NAMALWA (cell line): Measurements from ENCODE around the gene HAUS5.
"Not testable (repeated sequence)": the region's sequence is repeated elsewhere in the genome, so short reads cannot be mapped to it uniquely, and the experiment has no call there.

Experiments used
- DNase-seq: peaks from one replicate; pipeline ENCODE4 v3.0.0-alpha.2; 2015; ENCODE audit warnings: low spot score

The HAUS5 gene

GRCh38 chr19:35643255-35644205 is 31.0 kb downstream of the HAUS5 start:
- DNase-seq, result peak; percentile 89

DNA sequence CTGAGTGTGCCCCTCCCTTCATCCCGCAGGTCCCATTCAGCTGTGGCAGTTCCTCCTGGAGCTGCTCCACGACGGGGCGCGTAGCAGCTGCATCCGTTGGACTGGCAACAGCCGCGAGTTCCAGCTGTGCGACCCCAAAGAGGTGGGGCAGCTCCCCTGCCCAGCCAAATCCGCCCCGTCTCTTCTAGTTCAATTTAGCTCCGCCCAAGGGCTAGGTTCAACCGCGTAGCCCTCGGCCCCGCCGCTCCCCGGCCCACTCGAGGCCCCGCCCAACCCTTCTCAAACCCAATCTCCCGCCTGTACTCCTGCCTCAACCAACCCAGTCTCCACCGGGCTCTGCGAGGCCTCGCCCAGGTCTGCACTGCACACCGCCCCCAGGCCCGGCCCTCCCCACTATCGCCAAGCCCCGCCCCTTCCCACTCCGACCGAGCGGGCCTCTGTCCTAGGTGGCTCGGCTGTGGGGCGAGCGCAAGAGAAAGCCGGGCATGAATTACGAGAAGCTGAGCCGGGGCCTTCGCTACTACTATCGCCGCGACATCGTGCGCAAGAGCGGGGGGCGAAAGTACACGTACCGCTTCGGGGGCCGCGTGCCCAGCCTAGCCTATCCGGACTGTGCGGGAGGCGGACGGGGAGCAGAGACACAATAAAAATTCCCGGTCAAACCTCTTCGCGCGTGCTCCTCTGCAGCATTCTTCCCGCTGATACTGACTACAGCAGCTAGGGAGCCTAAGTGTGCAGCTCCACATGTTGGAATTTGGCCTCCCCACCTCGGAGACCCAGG is 31.9 kb downstream of the HAUS5 start:
- peak; percentile 97 for DNase-seq

- peak; percentile 67 for DNase-seq
These were observed 32.6 kb downstream of the HAUS5 start for GRCh38 chr19:35644987-35645679.

DNA sequence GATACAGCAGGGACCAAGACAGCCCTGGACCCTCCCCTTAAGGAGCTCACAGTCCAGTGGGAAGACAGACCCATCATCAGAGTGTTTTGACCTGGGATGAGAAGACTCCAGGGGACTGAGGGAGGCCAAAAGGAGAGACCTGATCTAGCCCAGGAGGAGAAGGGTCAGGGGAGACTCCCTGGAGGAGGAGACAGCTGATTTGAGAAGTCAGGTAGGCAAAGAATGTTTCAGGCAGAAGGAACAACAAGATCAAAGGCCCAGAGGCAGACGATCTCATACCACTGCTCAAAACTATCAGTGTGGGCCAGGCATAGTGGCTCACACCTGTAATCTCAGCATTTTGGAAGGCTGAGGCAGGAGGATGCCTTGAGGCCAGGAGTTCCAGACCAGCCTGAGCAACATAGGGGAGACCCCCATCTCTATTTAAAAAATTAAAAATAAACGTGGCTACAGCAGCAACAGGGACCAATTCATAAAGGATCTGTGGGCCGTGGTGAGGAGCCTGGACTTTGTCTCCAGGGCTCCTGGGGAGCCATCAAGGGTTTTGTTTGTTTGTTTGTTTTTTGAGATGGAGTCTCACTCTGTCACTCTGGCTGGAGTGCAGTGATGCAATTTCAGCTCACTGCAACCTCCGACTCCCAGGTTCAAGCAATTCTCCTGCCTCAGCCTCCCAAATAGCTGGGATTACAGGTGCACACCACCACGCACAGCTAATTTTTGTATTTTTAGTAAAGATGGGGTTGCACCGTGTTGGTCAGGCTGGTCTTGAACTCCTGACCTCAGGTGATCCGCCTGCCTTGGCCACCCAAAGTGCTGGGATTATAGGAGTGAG is 33.4 kb downstream of the HAUS5 start:
- no peak for DNase-seq

DNA sequence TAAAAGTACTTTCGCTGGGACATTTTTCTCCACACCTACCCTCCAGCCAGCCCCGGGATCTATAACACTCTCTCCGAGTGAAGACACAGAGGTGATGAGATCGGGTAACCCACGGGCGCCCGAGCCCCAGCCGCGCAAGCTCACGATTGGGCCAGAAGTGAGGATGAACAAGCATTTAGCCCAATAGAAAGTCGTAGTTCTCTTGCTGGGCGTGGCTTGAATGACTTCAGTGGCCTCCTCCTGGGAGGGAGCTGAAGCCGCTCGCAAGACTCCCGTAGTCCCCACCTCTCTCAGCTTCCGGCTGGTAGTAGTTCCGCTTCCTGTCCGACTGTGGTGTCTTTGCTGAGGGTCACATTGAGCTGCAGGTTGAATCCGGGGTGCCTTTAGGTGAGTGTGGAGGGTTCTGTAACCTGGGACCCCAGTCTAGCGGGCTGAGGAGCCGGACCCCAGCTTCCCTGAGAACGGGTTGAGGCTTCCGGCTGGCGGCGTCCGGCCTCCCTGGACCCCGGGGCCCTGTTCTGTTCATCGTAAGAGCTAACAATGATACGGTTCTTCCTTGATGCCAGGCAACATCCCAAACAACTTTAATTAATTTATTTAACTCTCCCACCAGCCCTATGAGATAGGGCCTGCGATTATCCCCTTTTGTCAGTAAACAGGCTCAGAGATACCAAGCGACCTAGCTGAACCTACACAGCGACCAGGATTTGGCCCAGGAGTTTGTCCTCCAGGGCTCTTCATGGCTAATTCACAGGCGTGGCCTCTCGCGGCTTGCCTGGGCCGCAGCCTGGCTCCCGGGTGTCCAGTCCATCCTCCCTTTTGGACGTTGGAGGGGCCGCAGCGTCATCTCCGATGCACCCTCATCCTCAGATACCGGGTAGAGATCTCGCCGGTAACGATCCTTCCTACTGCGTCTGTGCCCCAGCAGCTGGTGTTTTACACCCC is 35.8 kb downstream of the HAUS5 start, which contains the start of gene COX6B1:
Gene COX6B1 (plus strand): TSS at position 307 of the 945 bp plus-strand sequence. CDS start 2,921 bp downstream, outside the sequence.
- DNase-seq, result peak; percentile 99

GRCh38 chr19:35650581-35650980 is 38.0 kb downstream of the HAUS5 start:
- DNase-seq, result no peak

DNA sequence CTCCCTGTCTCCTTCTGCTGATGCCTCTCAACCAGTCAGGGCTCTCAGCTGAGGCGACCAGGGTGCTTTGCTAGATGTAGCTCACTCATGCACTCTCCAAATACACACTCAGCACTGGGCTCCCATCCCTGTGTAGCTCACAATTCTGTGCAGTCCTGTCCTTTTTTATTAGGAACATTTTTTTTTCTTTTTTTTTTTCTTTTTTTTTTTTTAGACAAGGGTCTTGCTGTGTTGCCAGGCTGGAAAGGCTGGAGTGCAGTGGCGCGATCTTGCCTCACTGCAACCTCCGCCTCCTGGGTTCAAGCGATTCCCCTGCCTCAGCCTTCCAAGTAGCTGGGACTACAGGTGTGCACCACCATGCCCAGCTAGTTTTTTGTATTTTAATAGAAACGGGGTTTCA is 42.3 kb downstream of the HAUS5 start:
- DNase-seq, result not testable (repeated sequence)

GRCh38 chr19:35655600-35655999 is 43.1 kb downstream of the HAUS5 start:
- DNase-seq, result no peak

DNA sequence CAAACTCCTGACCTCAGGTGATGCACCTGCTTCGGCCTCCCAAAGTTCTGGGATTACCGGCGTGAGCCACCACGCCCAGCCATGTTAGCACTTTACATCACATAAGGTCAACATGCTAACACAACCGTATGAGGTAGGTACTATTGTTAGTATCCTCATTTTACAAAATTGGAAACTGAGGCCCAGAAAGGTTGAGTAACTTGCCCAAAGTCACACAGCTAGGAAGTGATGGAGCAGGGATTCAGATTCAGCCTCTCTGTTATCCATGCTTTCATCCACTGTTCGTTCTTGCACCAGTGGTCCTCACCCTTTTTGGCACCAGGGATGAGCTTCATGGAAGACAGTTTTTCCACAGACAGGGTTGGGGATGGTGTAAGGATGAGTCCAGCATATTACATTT is 44.2 kb downstream of the HAUS5 start:
- DNase-seq, result no peak

GRCh38 chr19:35657904-35658700 is 45.6 kb downstream of the HAUS5 start:
- DNase-seq, result no peak

GRCh38 chr19:35661995-35662340 is 49.4 kb downstream of the HAUS5 start:
- no peak for DNase-seq

- no peak for DNase-seq
These were observed 51.4 kb downstream of the HAUS5 start for GRCh38 chr19:35663981-35664380.

- no peak for DNase-seq
These were observed 52.6 kb downstream of the HAUS5 start for GRCh38 chr19:35665157-35665556.

DNA sequence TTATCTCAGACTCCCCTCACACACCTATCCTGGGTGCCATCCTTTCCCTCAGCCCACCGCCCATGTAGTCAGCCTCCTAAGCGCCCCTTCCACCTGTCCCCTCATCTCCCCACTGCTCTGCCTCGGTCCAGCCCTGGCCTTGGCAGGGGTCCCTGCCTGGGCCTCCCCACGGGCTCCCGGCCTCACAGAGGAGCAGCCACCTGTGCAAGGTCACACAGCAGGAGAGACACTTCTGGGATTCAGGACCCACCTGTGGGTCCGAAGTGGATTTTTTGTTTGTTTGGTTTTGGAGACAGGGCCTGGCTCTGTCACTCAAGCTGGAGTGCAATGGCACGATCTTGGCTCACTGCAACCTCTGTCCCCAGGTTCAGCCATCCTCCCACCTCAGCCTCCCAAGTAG is 53.1 kb downstream of the HAUS5 start:
- no peak for DNase-seq

GRCh38 chr19:35666251-35666913 is 53.8 kb downstream of the HAUS5 start, which contains the start of gene UPK1A:
TSS of gene UPK1A (plus strand) at chr19:35666517. CDS start at chr19:35666813, 296 bp downstream.
- no peak for DNase-seq

DNA sequence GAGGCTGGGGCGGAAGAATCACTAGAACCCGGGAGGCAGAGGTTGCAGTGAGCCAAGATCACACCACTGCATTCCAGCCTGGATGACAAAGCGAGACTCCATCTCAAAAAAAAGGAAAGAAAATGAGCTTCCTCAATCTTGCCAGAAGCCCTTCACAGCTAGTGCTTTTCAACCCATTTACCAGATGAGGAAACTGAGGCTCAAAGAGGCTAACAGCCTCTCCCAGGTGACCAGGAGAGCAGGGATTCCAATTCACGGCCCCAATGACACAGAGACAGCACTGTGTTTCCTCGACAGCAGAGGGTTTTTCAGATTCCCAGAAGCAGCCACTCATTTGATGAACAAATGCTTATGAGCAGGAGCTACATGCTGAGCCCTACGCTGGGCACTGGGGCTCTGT is 57.0 kb downstream of the HAUS5 start:
- DNase-seq, result no peak

GRCh38 chr19:35669974-35670373 is 57.4 kb downstream of the HAUS5 start:
- DNase-seq, result no peak

- DNase-seq, result no peak
These were observed 58.2 kb downstream of the HAUS5 start for GRCh38 chr19:35670686-35671085.

DNA sequence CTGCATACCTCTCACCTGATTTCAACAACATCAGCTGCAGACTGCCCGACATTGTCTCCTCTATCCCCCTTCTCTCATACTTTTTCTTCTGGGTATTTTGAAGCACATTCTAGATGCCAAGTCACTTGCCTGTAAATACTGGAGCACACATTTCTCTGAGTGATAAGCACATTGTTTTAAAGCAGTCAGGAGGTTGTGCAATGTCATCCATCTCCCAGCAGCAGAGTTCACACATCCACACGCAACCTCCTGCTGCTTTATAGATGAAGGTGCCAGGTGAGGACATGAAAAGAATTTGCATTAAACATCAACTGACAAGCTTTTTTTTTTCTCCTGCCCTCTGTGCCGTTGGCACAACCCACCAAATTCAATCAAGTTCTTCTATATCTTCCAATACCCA is 59.3 kb downstream of the HAUS5 start:
- no peak for DNase-seq
